Osteocyte (in vitro differentiated cells): ENCODE measurements around the gene FAXDC2. TPM values are rescaled to one million over a fixed set of nuclear protein-coding genes. Genes with fewer than 3 reads are reported as not detected.
A peak's percentile ranks its signal among the peaks of the same experiment; 100 is the strongest.

Source experiments
- DNase-seq: peaks from one replicate; pipeline ENCODE4 v3.0.0; 2021; ENCODE audit warnings: mixed read lengths; ENCODE audit not compliant: unreplicated experiment; ENCODE audit errors: extremely low spot score
- H3K27ac Mint-ChIP-seq: one replicate; pipeline ENCODE4 v1.8.0; 2021; ENCODE audit warnings: mild to moderate bottlenecking, mixed read lengths; ENCODE audit not compliant: unreplicated experiment
- H3K27me3 Mint-ChIP-seq: one replicate; pipeline ENCODE4 v1.8.0; 2021; ENCODE audit warnings: mixed read lengths; ENCODE audit not compliant: unreplicated experiment
- H3K36me3 Mint-ChIP-seq: one replicate; pipeline ENCODE4 v1.8.0; 2021; ENCODE audit warnings: mixed read lengths; ENCODE audit not compliant: unreplicated experiment
- H3K4me1 Mint-ChIP-seq: one replicate; pipeline ENCODE4 v1.8.0; 2021; ENCODE audit warnings: mixed read lengths; ENCODE audit not compliant: unreplicated experiment
- H3K4me3 Mint-ChIP-seq: one replicate; pipeline ENCODE4 v1.8.0; 2021; ENCODE audit warnings: mild to moderate bottlenecking, moderate library complexity, mixed read lengths; ENCODE audit not compliant: unreplicated experiment
- H3K9me3 Mint-ChIP-seq: one replicate; pipeline ENCODE4 v1.8.0; 2021; ENCODE audit warnings: mixed read lengths; ENCODE audit not compliant: unreplicated experiment
- total RNA-seq: library from RNA; stranded (reverse); gene quantifications from 2 replicates; pipeline ENCODE4 v1.2.1, GENCODE V29; 2021
- TF ChIP-seq, protein P1 (sequence below): fragments of 200-600 bp; sonication (generic); IDR thresholded peaks from 2 replicates; pipeline ENCODE4 v1.5.0; 2021; ENCODE audit warnings: antibody characterized with exemption, mild to moderate bottlenecking, moderate library complexity

Gene FAXDC2
- total RNA-seq, 1 donor from 2014 or later, result 25.7 TPM

DNA sequence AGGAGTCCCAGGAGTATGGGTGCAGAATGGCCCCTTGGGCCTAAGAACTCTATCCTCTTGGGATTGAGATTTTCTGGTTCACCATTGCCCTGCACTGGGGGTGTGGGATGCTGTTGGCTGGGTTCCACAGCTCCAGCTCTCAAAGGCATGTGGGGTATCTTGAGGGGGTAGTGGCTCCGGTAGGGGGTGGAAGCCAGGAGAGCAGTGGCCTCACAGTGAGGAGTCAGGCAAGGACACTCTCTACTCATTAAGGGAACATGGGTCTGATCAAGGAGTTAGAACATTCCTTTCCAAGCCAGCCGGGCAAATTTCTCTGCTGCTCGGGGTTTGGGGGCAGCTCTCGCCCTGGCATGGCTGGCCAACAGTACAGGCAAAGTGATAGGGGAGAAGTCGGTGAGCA is 62.2 kb downstream of the FAXDC2 start:
- Mint-ChIP-seq H3K36me3 (peaks cover 25% of the 10 kb centered on the region), H3K4me3 (no peak overlapping the region), H3K9me3 (no peaks in the 10 kb centered on the region), H3K27ac (peak overlapping the region; percentile 83), H3K4me1 (peaks cover 38% of the 10 kb centered on the region), H3K27me3 (no peaks in the 10 kb centered on the region)
- TF ChIP-seq, protein P1, sequence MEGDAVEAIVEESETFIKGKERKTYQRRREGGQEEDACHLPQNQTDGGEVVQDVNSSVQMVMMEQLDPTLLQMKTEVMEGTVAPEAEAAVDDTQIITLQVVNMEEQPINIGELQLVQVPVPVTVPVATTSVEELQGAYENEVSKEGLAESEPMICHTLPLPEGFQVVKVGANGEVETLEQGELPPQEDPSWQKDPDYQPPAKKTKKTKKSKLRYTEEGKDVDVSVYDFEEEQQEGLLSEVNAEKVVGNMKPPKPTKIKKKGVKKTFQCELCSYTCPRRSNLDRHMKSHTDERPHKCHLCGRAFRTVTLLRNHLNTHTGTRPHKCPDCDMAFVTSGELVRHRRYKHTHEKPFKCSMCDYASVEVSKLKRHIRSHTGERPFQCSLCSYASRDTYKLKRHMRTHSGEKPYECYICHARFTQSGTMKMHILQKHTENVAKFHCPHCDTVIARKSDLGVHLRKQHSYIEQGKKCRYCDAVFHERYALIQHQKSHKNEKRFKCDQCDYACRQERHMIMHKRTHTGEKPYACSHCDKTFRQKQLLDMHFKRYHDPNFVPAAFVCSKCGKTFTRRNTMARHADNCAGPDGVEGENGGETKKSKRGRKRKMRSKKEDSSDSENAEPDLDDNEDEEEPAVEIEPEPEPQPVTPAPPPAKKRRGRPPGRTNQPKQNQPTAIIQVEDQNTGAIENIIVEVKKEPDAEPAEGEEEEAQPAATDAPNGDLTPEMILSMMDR, result no peak
- DNase-seq, result no peak

DNA sequence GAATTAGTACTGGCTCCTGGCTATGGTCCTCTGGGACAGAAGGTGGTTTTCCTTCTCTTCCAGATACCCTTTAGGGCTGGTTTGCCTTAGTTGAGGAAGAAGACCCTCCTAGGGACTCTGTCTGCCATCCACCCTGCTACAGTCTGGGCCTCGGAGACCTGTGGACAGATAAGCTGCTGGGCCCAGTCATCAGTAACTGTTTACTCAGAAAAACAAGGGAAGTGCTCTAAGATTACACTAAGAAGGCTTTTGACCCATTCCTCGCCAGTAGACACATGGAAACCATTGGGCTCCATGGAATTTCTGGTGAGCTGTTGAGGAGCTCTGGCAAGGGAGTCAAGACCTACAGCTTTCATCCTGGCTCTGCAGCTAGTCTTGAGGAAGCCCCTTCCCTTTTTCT is 64.0 kb downstream of the FAXDC2 start:
- H3K36me3 Mint-ChIP-seq, result peaks cover 9% of the 10 kb centered on the region
- TF ChIP-seq, protein P1, result no peak
- peaks cover 54% of the 10 kb centered on the region for H3K4me1 Mint-ChIP-seq
- H3K9me3 Mint-ChIP-seq, result no peaks in the 10 kb centered on the region
- no peak for DNase-seq
- no peaks in the 10 kb centered on the region for H3K27me3 Mint-ChIP-seq
- no peak overlapping the region for H3K4me3 Mint-ChIP-seq
- H3K27ac Mint-ChIP-seq, result no peak overlapping the region

DNA sequence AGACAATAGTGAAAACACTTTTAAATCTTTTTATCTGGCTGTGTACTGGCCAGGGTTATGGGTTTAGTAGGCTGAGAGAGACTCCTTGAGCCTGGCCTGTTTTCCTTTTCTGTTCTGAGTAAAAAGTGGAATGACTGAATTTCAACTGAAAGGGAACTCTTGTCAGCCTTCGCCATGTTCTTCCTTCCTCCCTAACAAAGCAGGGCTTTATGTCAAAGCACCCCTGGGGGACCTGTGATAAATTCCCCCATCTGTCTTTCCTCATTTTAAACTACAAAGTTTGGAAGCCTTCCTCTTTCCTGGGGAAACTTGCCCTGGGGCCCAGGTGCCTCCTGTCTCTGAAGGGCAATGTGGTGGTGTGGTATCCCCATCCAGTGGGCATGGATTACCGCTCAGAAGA is 65.5 kb downstream of the FAXDC2 start:
- no peak for DNase-seq
- no peaks in the 10 kb centered on the region for H3K27me3 Mint-ChIP-seq
- H3K9me3 Mint-ChIP-seq, result no peaks in the 10 kb centered on the region
- peaks cover 59% of the 10 kb centered on the region for H3K4me1 Mint-ChIP-seq
- TF ChIP-seq, protein P1, result no peak
- no peak overlapping the region for H3K4me3 Mint-ChIP-seq
- H3K36me3 Mint-ChIP-seq, result no peaks in the 10 kb centered on the region
- H3K27ac Mint-ChIP-seq, result peak overlapping the region; percentile 54

DNA sequence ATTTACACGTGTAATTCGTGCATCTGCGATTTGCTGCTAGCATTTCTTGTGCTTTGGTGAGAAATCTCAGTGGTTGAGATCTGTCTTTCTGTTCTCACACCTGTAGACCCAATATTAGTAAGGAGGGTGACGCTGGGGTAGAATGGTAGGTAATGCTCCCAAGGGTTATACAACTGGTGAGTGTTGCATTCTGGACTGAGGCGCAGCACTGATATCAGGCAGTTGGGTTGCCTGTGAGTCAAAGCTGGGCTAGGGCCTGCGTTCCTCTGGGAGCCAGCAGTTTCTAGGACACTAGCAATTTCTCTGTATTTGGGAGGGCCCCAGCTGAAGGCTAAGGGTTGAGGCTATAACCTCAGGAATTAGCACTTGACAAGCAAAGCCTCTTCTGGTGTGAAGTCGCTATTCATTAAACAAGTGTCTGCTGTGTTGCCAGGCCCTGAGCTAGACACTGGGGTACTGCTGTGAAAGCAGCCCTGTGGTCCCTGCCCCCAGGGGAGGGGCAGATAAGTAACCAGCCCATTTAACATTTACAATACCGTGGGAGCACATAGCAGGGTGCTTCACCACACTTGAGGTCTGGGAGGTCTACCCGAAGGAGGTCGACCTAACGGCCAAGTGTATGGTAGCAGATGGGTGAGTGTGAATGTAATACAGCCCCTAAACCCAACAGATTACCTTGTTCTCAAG is 66.5 kb downstream of the FAXDC2 start:
- peaks cover 64% of the 10 kb centered on the region for H3K4me1 Mint-ChIP-seq

More for the DNA sequence above, 66.5 kb downstream of the FAXDC2 start:
- no peak overlapping the region for H3K27ac Mint-ChIP-seq
- no peaks in the 10 kb centered on the region for H3K9me3 Mint-ChIP-seq
- DNase-seq, result no peak
- no peaks in the 10 kb centered on the region for H3K36me3 Mint-ChIP-seq
- H3K4me3 Mint-ChIP-seq, result no peak overlapping the region
- H3K27me3 Mint-ChIP-seq, result no peaks in the 10 kb centered on the region
- TF ChIP-seq, protein P1, result no peak
